ENCODE results near the gene TMC1. TPM values are rescaled to one million over a fixed set of nuclear protein-coding genes. Genes with fewer than 3 reads are reported as not detected.
"Not testable (repeated sequence)": the region's sequence is repeated elsewhere in the genome, so short reads cannot be mapped to it uniquely, and the experiment has no call there.

TMC1 gene
- total RNA-seq, 1 donor from 2014 or later, result not detected

- no peak for DNase-seq
- Mint-ChIP-seq H3K27ac (no peak overlapping the region), H3K4me3 (no peak overlapping the region), H3K27me3 (peaks cover 5% of the 10 kb centered on the region), H3K4me1 (peaks cover 2% of the 10 kb centered on the region), H3K36me3 (ENCODE audit: low read depth) (no peaks in the 10 kb centered on the region), H3K9me3 (peaks cover 3% of the 10 kb centered on the region)
- intact Hi-C loops (cut with micrococcal nuclease), result no loop called here
Measured at GRCh38 chr9:72491242-72491641, 30.2 kb upstream of the TMC1 start.

- peaks cover 4% of the 10 kb centered on the region for H3K27me3 Mint-ChIP-seq
- no peak overlapping the region for H3K27ac Mint-ChIP-seq
- peaks cover 3% of the 10 kb centered on the region for H3K4me1 Mint-ChIP-seq
- DNase-seq, result no peak
- peaks cover 2% of the 10 kb centered on the region for H3K9me3 Mint-ChIP-seq
- no peaks in the 10 kb centered on the region for H3K36me3 Mint-ChIP-seq (ENCODE audit: low read depth)
- intact Hi-C loops (cut with micrococcal nuclease), result no loop called here
- H3K4me3 Mint-ChIP-seq, result no peak overlapping the region
Measured at GRCh38 chr9:72494051-72494450, 27.4 kb upstream of the TMC1 start.

- DNase-seq, result no peak
- no peaks in the 10 kb centered on the region for H3K36me3 Mint-ChIP-seq (ENCODE audit: low read depth)
- H3K9me3 Mint-ChIP-seq, result no peaks in the 10 kb centered on the region
- no peak overlapping the region for H3K4me3 Mint-ChIP-seq
- H3K27ac Mint-ChIP-seq, result no peak overlapping the region
- intact Hi-C loops (cut with micrococcal nuclease), result no loop called here
- peaks cover 3% of the 10 kb centered on the region for H3K27me3 Mint-ChIP-seq
- H3K4me1 Mint-ChIP-seq, result peaks cover 3% of the 10 kb centered on the region
Measured at GRCh38 chr9:72497447-72498046, 23.9 kb upstream of the TMC1 start.

- Mint-ChIP-seq H3K4me3 (no peak overlapping the region), H3K9me3 (no peaks in the 10 kb centered on the region), H3K4me1 (peaks cover 17% of the 10 kb centered on the region), H3K27me3 (no peaks in the 10 kb centered on the region), H3K27ac (no peak overlapping the region), H3K36me3 (ENCODE audit: low read depth) (no peaks in the 10 kb centered on the region)
- no peak for DNase-seq
- intact Hi-C loops (cut with micrococcal nuclease), result loop anchor here (5.0 kb wide), 2 partner anchors 36 to 51 kb away; no protein-coding TSS in a partner anchor
Measured at GRCh38 chr9:72506615-72507014, 14.8 kb upstream of the TMC1 start.

GRCh38 chr9:72509053-72509452 lies 12.4 kb upstream of the TMC1 start:
- H3K27ac Mint-ChIP-seq, result peak overlapping the region; percentile 83
- H3K27me3 Mint-ChIP-seq, result no peaks in the 10 kb centered on the region
- H3K4me3 Mint-ChIP-seq, result peak overlapping the region; percentile 64
- H3K4me1 Mint-ChIP-seq, result peaks cover 18% of the 10 kb centered on the region
- H3K9me3 Mint-ChIP-seq, result no peaks in the 10 kb centered on the region
- intact Hi-C loops (cut with micrococcal nuclease), result loop anchor here (1.0 to 5.0 kb wide), 5 partner anchors 18 to 66 kb away; no protein-coding TSS in a partner anchor
- no peak for DNase-seq
- H3K36me3 Mint-ChIP-seq (ENCODE audit: low read depth), result no peaks in the 10 kb centered on the region

GRCh38 chr9:72509635-72510034 lies 11.8 kb upstream of the TMC1 start:
- Mint-ChIP-seq H3K4me1 (peaks cover 19% of the 10 kb centered on the region), H3K36me3 (ENCODE audit: low read depth) (no peaks in the 10 kb centered on the region), H3K9me3 (no peaks in the 10 kb centered on the region), H3K4me3 (peak overlapping the region; percentile 64), H3K27me3 (no peaks in the 10 kb centered on the region), H3K27ac (peak overlapping the region; percentile 83)
- no peak for DNase-seq
- intact Hi-C loops (cut with micrococcal nuclease), result loop anchor here (1.0 to 5.0 kb wide), 5 partner anchors 18 to 66 kb away; no protein-coding TSS in a partner anchor

- not testable (repeated sequence) for DNase-seq
Measured at GRCh38 chr9:72521011-72521410, 397 bp upstream of the TMC1 start.

GRCh38 chr9:72524820-72525540 lies 3.6 kb downstream of the TMC1 start:
- Mint-ChIP-seq H3K9me3 (no peaks in the 10 kb centered on the region), H3K27ac (peak overlapping the region; percentile 96), H3K27me3 (no peaks in the 10 kb centered on the region), H3K4me1 (peaks cover 55% of the 10 kb centered on the region), H3K36me3 (ENCODE audit: low read depth) (no peaks in the 10 kb centered on the region), H3K4me3 (peak overlapping the region; percentile 22)
- intact Hi-C loops (cut with micrococcal nuclease), result loop anchor here (1.0 to 5.0 kb wide), 5 partner anchors 110 to 758 kb away; partner anchors contain the start of genes ABHD17B, C9orf85 and CEMIP2
- peak; percentile 77 for DNase-seq

More at GRCh38 chr9:72521011-72521410, 397 bp upstream of the TMC1 start:
- intact Hi-C loops (cut with micrococcal nuclease); H3K4me3 Mint-ChIP-seq; H3K27ac Mint-ChIP-seq; H3K9me3 Mint-ChIP-seq; H3K27me3 Mint-ChIP-seq; H3K36me3 Mint-ChIP-seq (ENCODE audit: low read depth): not testable (repeated sequence)
- peaks cover 24% of the 10 kb centered on the region for H3K4me1 Mint-ChIP-seq

GRCh38 chr9:72526901-72527800 lies 5.7 kb downstream of the TMC1 start:
- peak overlapping the region; percentile 96 for H3K27ac Mint-ChIP-seq
- peaks cover 56% of the 10 kb centered on the region for H3K4me1 Mint-ChIP-seq
- H3K27me3 Mint-ChIP-seq, result no peaks in the 10 kb centered on the region
- H3K4me3 Mint-ChIP-seq, result peak overlapping the region; percentile 73
- H3K36me3 Mint-ChIP-seq (ENCODE audit: low read depth), result peaks cover 1% of the 10 kb centered on the region
- DNase-seq, result peak; percentile 94
- intact Hi-C loops (cut with micrococcal nuclease), result loop anchor here (1.0 to 5.0 kb wide), 12 partner anchors 14 to 760 kb away; partner anchors contain the start of genes ABHD17B, C9orf85, CEMIP2 and ZFAND5
- no peaks in the 10 kb centered on the region for H3K9me3 Mint-ChIP-seq

- H3K4me1 Mint-ChIP-seq, result peaks cover 54% of the 10 kb centered on the region
- peak overlapping the region; percentile 96 for H3K27ac Mint-ChIP-seq
- H3K4me3 Mint-ChIP-seq, result peak overlapping the region; percentile 73
- no peaks in the 10 kb centered on the region for H3K27me3 Mint-ChIP-seq
- DNase-seq, result no peak
- peaks cover 1% of the 10 kb centered on the region for H3K36me3 Mint-ChIP-seq (ENCODE audit: low read depth)
- H3K9me3 Mint-ChIP-seq, result no peaks in the 10 kb centered on the region
- intact Hi-C loops (cut with micrococcal nuclease), result loop anchor here (1.0 to 5.0 kb wide), 12 partner anchors 14 to 760 kb away; partner anchors contain the start of genes ABHD17B, C9orf85, CEMIP2 and ZFAND5
Measured at GRCh38 chr9:72527801-72528195, 6.4 kb downstream of the TMC1 start.

GRCh38 chr9:72529531-72529930 lies 8.1 kb downstream of the TMC1 start:
- Mint-ChIP-seq H3K27ac (peak overlapping the region; percentile 53), H3K36me3 (ENCODE audit: low read depth) (peaks cover 1% of the 10 kb centered on the region), H3K4me3 (no peak overlapping the region), H3K9me3 (no peaks in the 10 kb centered on the region), H3K4me1 (peaks cover 45% of the 10 kb centered on the region), H3K27me3 (no peaks in the 10 kb centered on the region)
- DNase-seq, result no peak
- intact Hi-C loops (cut with micrococcal nuclease), result loop anchor here (5.0 kb wide), 4 partner anchors 617 to 762 kb away; partner anchors contain the start of genes ABHD17B, C9orf85 and CEMIP2

GRCh38 chr9:72533322-72533721 lies 11.9 kb downstream of the TMC1 start:
- Mint-ChIP-seq H3K4me1 (peaks cover 13% of the 10 kb centered on the region), H3K27me3 (no peaks in the 10 kb centered on the region), H3K36me3 (ENCODE audit: low read depth) (peaks cover 3% of the 10 kb centered on the region), H3K9me3 (no peaks in the 10 kb centered on the region), H3K4me3 (no peak overlapping the region), H3K27ac (no peak overlapping the region)
- DNase-seq, result no peak
- intact Hi-C loops (cut with micrococcal nuclease), result no loop called here

- Mint-ChIP-seq H3K4me1 (peaks cover 18% of the 10 kb centered on the region), H3K36me3 (ENCODE audit: low read depth) (peaks cover 9% of the 10 kb centered on the region), H3K27me3 (no peaks in the 10 kb centered on the region), H3K27ac (no peak overlapping the region), H3K9me3 (peaks cover 10% of the 10 kb centered on the region), H3K4me3 (no peak overlapping the region)
- intact Hi-C loops (cut with micrococcal nuclease), result no loop called here
- no peak for DNase-seq
Measured at GRCh38 chr9:72534931-72535330, 13.5 kb downstream of the TMC1 start.
